WTC11 (cell line): ENCODE data around the gene PPP2R3A. TPM values are rescaled to one million over a fixed set of nuclear protein-coding genes. Genes with fewer than 3 reads are reported as not detected.
"Not testable (repeated sequence)": the region's sequence is repeated elsewhere in the genome, so short reads cannot be mapped to it uniquely, and the experiment has no call there.

ENCODE experiments used
- ATAC-seq: fragments of 200-7000 bp; cut with Tn5 transposase; 2 replicates; pipeline ENCODE4 v1.10.0; 2021; ENCODE audit warnings: mild to moderate bottlenecking, moderate library complexity
- CTCF ChIA-PET: fragments of 300-600 bp; sonication (Branson Sonifier 250); formaldehyde crosslinking; loops from one replicate; lab custom pipeline; 2021; ENCODE audit warnings: antibody characterized with exemption; lab: Charles Lee
- POLR2A ChIA-PET: fragments of 350-600 bp; sonication (Branson Sonifier 250); formaldehyde crosslinking; loops from one replicate; lab custom pipeline; 2021; ENCODE audit warnings: antibody characterized with exemption; lab: Charles Lee
- DNase-seq: peaks from one replicate; pipeline ENCODE4 v3.0.0; 2021; ENCODE audit warnings: low spot score
- H3K27ac Mint-ChIP-seq: 2 replicates; pipeline ENCODE4 v1.8.0; 2021; ENCODE audit warnings: mixed read lengths
- H3K27me3 Mint-ChIP-seq: 2 replicates; pipeline ENCODE4 v1.8.0; 2021; ENCODE audit warnings: low read depth, mild to moderate bottlenecking, moderate library complexity, mixed read lengths
- H3K36me3 Mint-ChIP-seq: 2 replicates; pipeline ENCODE4 v1.8.0; 2021; ENCODE audit warnings: mixed read lengths
- H3K4me1 Mint-ChIP-seq: 2 replicates; pipeline ENCODE4 v1.8.0; 2022; ENCODE audit warnings: mixed read lengths
- H3K4me3 Mint-ChIP-seq: 2 replicates; pipeline ENCODE4 v1.8.0; 2021; ENCODE audit warnings: mild to moderate bottlenecking, moderate library complexity, mixed read lengths
- H3K9me3 Mint-ChIP-seq: 2 replicates; pipeline ENCODE4 v1.8.0; 2021; ENCODE audit warnings: mixed read lengths
- AR ChIP-seq: fragments of 250-450 bp; sonication (Bioruptor Pico); IDR thresholded peaks from 2 replicates; pipeline ENCODE4 v1.9.0; 2021; ENCODE audit warnings: mild to moderate bottlenecking
- FOXP1 ChIP-seq: sonication (generic); formaldehyde crosslinking; IDR thresholded peaks from 2 replicates; pipeline ENCODE4 v1.8.0; 2022; ENCODE audit warnings: missing genetic modification reagents, mild to moderate bottlenecking, moderate library complexity, borderline replicate concordance
- FOXP4 ChIP-seq: sonication (generic); formaldehyde crosslinking; IDR thresholded peaks from 2 replicates; pipeline ENCODE4 v1.8.0; 2022; ENCODE audit warnings: mild to moderate bottlenecking, missing genetic modification reagents
- GRHL2 ChIP-seq: fragments of 250-450 bp; sonication (Bioruptor Pico); IDR thresholded peaks from 2 replicates; pipeline ENCODE4 v1.8.0; 2022; ENCODE audit warnings: mild to moderate bottlenecking, moderate library complexity; ENCODE audit not compliant: insufficient replicate concordance, severe bottlenecking
- MXD4 ChIP-seq: fragments of 250-450 bp; sonication (Bioruptor Pico); IDR thresholded peaks from 2 replicates; pipeline ENCODE4 v1.8.0; 2021; ENCODE audit warnings: mild to moderate bottlenecking, moderate library complexity, borderline replicate concordance
- NFATC4 ChIP-seq: fragments of 250-450 bp; sonication (Bioruptor Pico); IDR thresholded peaks from 2 replicates; pipeline ENCODE4 v1.9.0; 2021; ENCODE audit warnings: mild to moderate bottlenecking
- NR3C1 ChIP-seq: sonication (generic); formaldehyde crosslinking; conservative IDR thresholded peaks from 2 replicates; pipeline ENCODE4 v1.8.1; 2023; ENCODE audit warnings: low read depth, mild to moderate bottlenecking, missing genetic modification reagents
- RORB ChIP-seq: fragments of 250-450 bp; sonication (Bioruptor Pico); IDR thresholded peaks from 2 replicates; pipeline ENCODE4 v1.9.0; 2021; ENCODE audit warnings: mild to moderate bottlenecking
- ZNF317 ChIP-seq: sonication (generic); formaldehyde crosslinking; IDR thresholded peaks from 2 replicates; pipeline ENCODE4 v1.8.1; 2023; ENCODE audit warnings: low read depth, mild to moderate bottlenecking, moderate library complexity, missing genetic modification reagents, borderline replicate concordance
- total RNA-seq: library from RNA; stranded (reverse); gene quantifications from 3 replicates; pipeline ENCODE4 v1.2.3, GENCODE V29; 2021
- TF ChIP-seq, protein P1 (sequence below): sonication (generic); formaldehyde crosslinking; IDR thresholded peaks from 2 replicates; pipeline ENCODE4 v1.8.0; 2023; ENCODE audit warnings: mild to moderate bottlenecking, missing genetic modification reagents
- TF ChIP-seq, protein P2 (sequence below): sonication (generic); formaldehyde crosslinking; IDR thresholded peaks from 2 replicates; pipeline ENCODE4 v1.8.1; 2023; ENCODE audit warnings: mild to moderate bottlenecking, missing genetic modification reagents, moderate library complexity
- TF ChIP-seq, protein P3 (sequence below): sonication (generic); formaldehyde crosslinking; IDR thresholded peaks from 2 replicates; pipeline ENCODE4 v1.8.1; 2022; ENCODE audit warnings: low read depth, missing genetic modification reagents, borderline replicate concordance

PPP2R3A gene
- total RNA-seq, 1 experiment from 2014 or later, result 13.1 TPM

GRCh38 chr3:136120373-136121348 lies 155.1 kb downstream of the PPP2R3A start (continued):
- no peak for TF ChIP-seq FOXP4 (CRISPR knock-in tag)
- no peak for TF ChIP-seq NFATC4 (CRISPR knock-in tag)
- TF ChIP-seq, protein P1, sequence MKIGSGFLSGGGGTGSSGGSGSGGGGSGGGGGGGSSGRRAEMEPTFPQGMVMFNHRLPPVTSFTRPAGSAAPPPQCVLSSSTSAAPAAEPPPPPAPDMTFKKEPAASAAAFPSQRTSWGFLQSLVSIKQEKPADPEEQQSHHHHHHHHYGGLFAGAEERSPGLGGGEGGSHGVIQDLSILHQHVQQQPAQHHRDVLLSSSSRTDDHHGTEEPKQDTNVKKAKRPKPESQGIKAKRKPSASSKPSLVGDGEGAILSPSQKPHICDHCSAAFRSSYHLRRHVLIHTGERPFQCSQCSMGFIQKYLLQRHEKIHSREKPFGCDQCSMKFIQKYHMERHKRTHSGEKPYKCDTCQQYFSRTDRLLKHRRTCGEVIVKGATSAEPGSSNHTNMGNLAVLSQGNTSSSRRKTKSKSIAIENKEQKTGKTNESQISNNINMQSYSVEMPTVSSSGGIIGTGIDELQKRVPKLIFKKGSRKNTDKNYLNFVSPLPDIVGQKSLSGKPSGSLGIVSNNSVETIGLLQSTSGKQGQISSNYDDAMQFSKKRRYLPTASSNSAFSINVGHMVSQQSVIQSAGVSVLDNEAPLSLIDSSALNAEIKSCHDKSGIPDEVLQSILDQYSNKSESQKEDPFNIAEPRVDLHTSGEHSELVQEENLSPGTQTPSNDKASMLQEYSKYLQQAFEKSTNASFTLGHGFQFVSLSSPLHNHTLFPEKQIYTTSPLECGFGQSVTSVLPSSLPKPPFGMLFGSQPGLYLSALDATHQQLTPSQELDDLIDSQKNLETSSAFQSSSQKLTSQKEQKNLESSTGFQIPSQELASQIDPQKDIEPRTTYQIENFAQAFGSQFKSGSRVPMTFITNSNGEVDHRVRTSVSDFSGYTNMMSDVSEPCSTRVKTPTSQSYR (CRISPR knock-in tag), result no peak

GRCh38 chr3:136122006-136122405 lies 156.5 kb downstream of the PPP2R3A start:
- peaks cover 28% of the 10 kb centered on the region for H3K36me3 Mint-ChIP-seq
- peaks cover under 1% of the 10 kb centered on the region; the same call in 1 of the 2 replicates for H3K27me3 Mint-ChIP-seq
- H3K4me1 Mint-ChIP-seq, result no peaks in the 10 kb centered on the region
- no peak overlapping the region for H3K4me3 Mint-ChIP-seq
- peaks cover 34% of the 10 kb centered on the region for H3K9me3 Mint-ChIP-seq
- TF ChIP-seq, protein P2, sequence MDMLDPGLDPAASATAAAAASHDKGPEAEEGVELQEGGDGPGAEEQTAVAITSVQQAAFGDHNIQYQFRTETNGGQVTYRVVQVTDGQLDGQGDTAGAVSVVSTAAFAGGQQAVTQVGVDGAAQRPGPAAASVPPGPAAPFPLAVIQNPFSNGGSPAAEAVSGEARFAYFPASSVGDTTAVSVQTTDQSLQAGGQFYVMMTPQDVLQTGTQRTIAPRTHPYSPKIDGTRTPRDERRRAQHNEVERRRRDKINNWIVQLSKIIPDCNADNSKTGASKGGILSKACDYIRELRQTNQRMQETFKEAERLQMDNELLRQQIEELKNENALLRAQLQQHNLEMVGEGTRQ (CRISPR knock-in tag), result no peak
- TF ChIP-seq GRHL2, result no peak
- no peak for TF ChIP-seq ZNF317 (CRISPR knock-in tag)
- TF ChIP-seq NR3C1 (CRISPR knock-in tag), result no peak
- no peak for TF ChIP-seq FOXP1 (CRISPR knock-in tag)
- no peak for TF ChIP-seq AR (CRISPR knock-in tag)
- TF ChIP-seq RORB (CRISPR knock-in tag), result no peak
- no peak for TF ChIP-seq FOXP4 (CRISPR knock-in tag)
- TF ChIP-seq MXD4 (CRISPR knock-in tag), result no peak
- TF ChIP-seq, protein P3, sequence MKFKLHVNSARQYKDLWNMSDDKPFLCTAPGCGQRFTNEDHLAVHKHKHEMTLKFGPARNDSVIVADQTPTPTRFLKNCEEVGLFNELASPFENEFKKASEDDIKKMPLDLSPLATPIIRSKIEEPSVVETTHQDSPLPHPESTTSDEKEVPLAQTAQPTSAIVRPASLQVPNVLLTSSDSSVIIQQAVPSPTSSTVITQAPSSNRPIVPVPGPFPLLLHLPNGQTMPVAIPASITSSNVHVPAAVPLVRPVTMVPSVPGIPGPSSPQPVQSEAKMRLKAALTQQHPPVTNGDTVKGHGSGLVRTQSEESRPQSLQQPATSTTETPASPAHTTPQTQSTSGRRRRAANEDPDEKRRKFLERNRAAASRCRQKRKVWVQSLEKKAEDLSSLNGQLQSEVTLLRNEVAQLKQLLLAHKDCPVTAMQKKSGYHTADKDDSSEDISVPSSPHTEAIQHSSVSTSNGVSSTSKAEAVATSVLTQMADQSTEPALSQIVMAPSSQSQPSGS, result no peak
- TF ChIP-seq, all 79 proteins: peak for 0
- ChIA-PET CTCF (no interaction called here), POLR2A (no interaction called here)
- no peak overlapping the region for H3K27ac Mint-ChIP-seq
- DNase-seq (no peak), ATAC-seq (no peak)

DNA sequence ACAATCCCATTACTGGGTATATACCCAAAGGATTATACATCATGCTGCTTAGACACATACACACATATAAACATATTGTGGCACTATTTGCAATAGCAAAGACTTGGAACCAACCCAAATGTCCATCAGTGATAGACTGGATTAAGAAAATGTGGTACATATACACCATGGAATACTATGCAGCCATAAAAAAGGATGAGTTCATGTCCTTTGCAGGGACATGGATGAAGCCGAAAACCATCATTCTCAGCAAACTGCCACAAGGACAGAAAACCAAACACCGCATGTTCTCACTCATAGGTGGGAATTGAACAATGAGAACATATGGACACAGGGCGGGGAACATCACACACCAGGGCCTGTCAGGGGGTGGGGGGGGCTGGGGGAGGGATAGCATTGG lies 166.1 kb downstream of the PPP2R3A start:
- DNase-seq, ATAC-seq, CTCF ChIA-PET: not testable (repeated sequence)

More for the DNA sequence above, 166.1 kb downstream of the PPP2R3A start:
- H3K36me3 Mint-ChIP-seq, result peaks cover 16% of the 10 kb centered on the region
- H3K4me3 Mint-ChIP-seq, H3K4me1 Mint-ChIP-seq, POLR2A ChIA-PET, H3K27me3 Mint-ChIP-seq, H3K27ac Mint-ChIP-seq: not testable (repeated sequence)
- H3K9me3 Mint-ChIP-seq, result peaks cover 22% of the 10 kb centered on the region
